HepG2 (cell line): Measurements from ENCODE around the gene NAV3. TPM values are rescaled to one million over a fixed set of nuclear protein-coding genes. Genes with fewer than 3 reads are reported as not detected.

Source experiments
- ATAC-seq: fragments of 200-7000 bp; cut with Tn5 transposase; 3 replicates; pipeline ENCODE4 v1.9.1; 2020; ENCODE audit warnings: mild to moderate bottlenecking, moderate library complexity
- BruUV-seq: library from RNA; stranded (reverse); fragments of 400-500 nt; replicated peaks from 2 replicates; lab custom pipeline; 2021; lab: Mats Ljungman, UMichigan
- CTCF ChIA-PET: fragments of 300-600 bp; formaldehyde crosslinking; extraction: SDS; loops from one replicate; lab custom pipeline; 2021; ENCODE audit warnings: low total read pairs, inconsistent platforms, low intra/inter-chr PET ratio; lab: Yijun Ruan, JAX
- POLR2A ChIA-PET: fragments of 350-600 bp; sonication (Branson Sonifier 250); formaldehyde crosslinking; loops from one replicate; lab custom pipeline; 2020; ENCODE audit warnings: antibody characterized with exemption, inconsistent platforms; lab: Yijun Ruan, JAX
- DNase-seq: peaks from one replicate; pipeline ENCODE4 v3.0.0-alpha.2; 2015; ENCODE audit warnings: low spot score
- FAIRE-seq: peaks from 3 replicates; lab custom pipeline; 2011; peaks lifted over from hg19 to GRCh38; lab: Jason Lieb, UNC
- H2AFZ ChIP-seq: one replicate; pipeline ENCODE4 v1.6.1; 2011; ENCODE audit warnings: low read length, inconsistent platforms
- H3K27ac ChIP-seq: fragments of 300-600 bp; 3 replicates; pipeline ENCODE4 v1.8.0; 2011; ENCODE audit warnings: mixed run types, mild to moderate bottlenecking, mixed read lengths, low read length, inconsistent platforms; ENCODE audit not compliant: insufficient read depth; ENCODE audit errors: extremely low read length
- H3K27me3 ChIP-seq, 2 experiments: fragments of 200-600 bp in 1 of 2; 2 replicates in 1 of 2; 3 replicates in 1 of 2; pipeline versions ENCODE4 v1.6.0 to v1.8.0; 2011; ENCODE audit warnings: low read length in 2 of 2, mild to moderate bottlenecking in 2 of 2, moderate library complexity in 2 of 2, inconsistent platforms in 1 of 2; ENCODE audit not compliant: insufficient read depth in 2 of 2, control insufficient read depth in 1 of 2
- H3K36me3 ChIP-seq, 2 experiments: fragments of 200-600 bp in 1 of 2; replicated peaks in 1 of 2; 2 replicates in 1 of 2; 3 replicates in 1 of 2; pipeline versions ENCODE4 v1.5.1 to v1.8.0; 2011; ENCODE audit warnings: low read length in 2 of 2, inconsistent platforms in 1 of 2; ENCODE audit not compliant: insufficient read depth in 2 of 2, control insufficient read depth in 1 of 2
- H3K4me1 ChIP-seq: 2 replicates; pipeline ENCODE4 v1.5.1; 2012; ENCODE audit warnings: low read length, inconsistent platforms; ENCODE audit not compliant: insufficient read depth
- H3K4me2 ChIP-seq: 2 replicates; pipeline ENCODE4 v1.6.0; 2011; ENCODE audit warnings: low read depth, low read length, inconsistent platforms
- H3K4me3 ChIP-seq, 3 experiments: fragments of 200-600 bp in 1 of 3; sonication (generic), shearing (Covaris generic) in 1 of 3; replicated peaks in 1 of 3; 2 replicates each; pipeline ENCODE4 v1.5.1; 2011 to 2016; ENCODE audit warnings: low read length in 3 of 3, inconsistent platforms in 2 of 3, low read depth in 2 of 3, mild to moderate bottlenecking in 2 of 3, control low read depth in 1 of 3, mixed read lengths in 1 of 3; ENCODE audit not compliant: insufficient read depth in 1 of 3
- H3K79me2 ChIP-seq: one replicate; pipeline ENCODE4 v1.6.1; 2011; ENCODE audit warnings: low read length, inconsistent platforms; ENCODE audit not compliant: insufficient read depth
- H3K9ac ChIP-seq: 2 replicates; pipeline ENCODE4 v1.6.0; 2011; ENCODE audit warnings: mild to moderate bottlenecking, low read depth, low read length, inconsistent platforms; ENCODE audit not compliant: insufficient read depth
- H3K9me3 ChIP-seq: 2 replicates; pipeline ENCODE4 v1.5.1; 2012; ENCODE audit warnings: mild to moderate bottlenecking, low read length
- H4K20me1 ChIP-seq: 2 replicates; pipeline ENCODE4 v1.6.0; 2011; ENCODE audit warnings: inconsistent platforms, mild to moderate bottlenecking, low read length, moderate library complexity; ENCODE audit not compliant: insufficient read depth
- CHCHD3 ChIP-seq: sonication (generic); formaldehyde crosslinking; IDR thresholded peaks from 2 replicates; pipeline ENCODE4 v1.8.0; 2022; ENCODE audit warnings: mild to moderate bottlenecking, missing genetic modification reagents, moderate library complexity
- CHD2 ChIP-seq: IDR thresholded peaks from 2 replicates; pipeline ENCODE4 v1.6.1; 2011; ENCODE audit warnings: low read depth, low read length, improper control_type of control experiment
- FOXC1 ChIP-seq: sonication (generic); formaldehyde crosslinking; IDR thresholded peaks from 2 replicates; pipeline ENCODE4 v1.8.0; 2022; ENCODE audit warnings: mild to moderate bottlenecking, missing genetic modification reagents, borderline replicate concordance
- HMG20A ChIP-seq: IDR thresholded peaks from 2 replicates; pipeline ENCODE4 v1.6.1; 2016; ENCODE audit warnings: borderline replicate concordance
- HMGA1 ChIP-seq: sonication (generic); formaldehyde crosslinking; conservative IDR thresholded peaks from 2 replicates; pipeline ENCODE4 v1.4.0; 2020; ENCODE audit warnings: missing genetic modification reagents
- HOXA9 ChIP-seq: sonication (generic); formaldehyde crosslinking; IDR thresholded peaks from 2 replicates; pipeline ENCODE4 v1.8.1; 2022; ENCODE audit warnings: missing genetic modification reagents, mild to moderate bottlenecking, moderate library complexity, borderline replicate concordance
- ISX ChIP-seq: sonication (generic); formaldehyde crosslinking; conservative IDR thresholded peaks from 2 replicates; pipeline ENCODE4 v1.5.0; 2020; ENCODE audit warnings: missing genetic modification reagents
- KLF12 ChIP-seq: sonication (generic); formaldehyde crosslinking; IDR thresholded peaks from 2 replicates; pipeline ENCODE4 v1.4.0; 2020; ENCODE audit warnings: missing genetic modification reagents, borderline replicate concordance
- MAZ ChIP-seq, 2 experiments: sonication (generic) in 1 of 2; formaldehyde crosslinking in 1 of 2; IDR thresholded peaks; 2 replicates each; pipeline versions ENCODE4 v1.5.0 to v1.6.1; 2012 to 2020; ENCODE audit warnings: low read depth in 2 of 2, mild to moderate bottlenecking in 2 of 2, borderline replicate concordance in 1 of 2, improper control_type of control experiment in 1 of 2, low read length in 1 of 2, missing genetic modification reagents in 1 of 2, moderate library complexity in 1 of 2
- NFYC ChIP-seq: IDR thresholded peaks from 2 replicates; pipeline ENCODE4 v1.6.1; 2016; ENCODE audit warnings: missing genetic modification reagents, missing compliant biosample characterization
- POGZ ChIP-seq: sonication (generic); formaldehyde crosslinking; IDR thresholded peaks from 2 replicates; pipeline ENCODE4 v1.4.0; 2020; ENCODE audit warnings: mild to moderate bottlenecking, missing genetic modification reagents
- SMARCC2 ChIP-seq: fragments of 450-650 bp; IDR thresholded peaks from 2 replicates; pipeline ENCODE4 v1.6.1; 2017; ENCODE audit warnings: antibody characterized with exemption, mild to moderate bottlenecking
- SOX6 ChIP-seq, 2 experiments: fragments of 450-650 bp in 1 of 2; sonication (generic) in 1 of 2; formaldehyde crosslinking in 1 of 2; IDR thresholded peaks; 2 replicates each; pipeline versions ENCODE4 v1.4.0 to v1.6.1; 2017 to 2020; ENCODE audit warnings: antibody characterized with exemption in 1 of 2, mild to moderate bottlenecking in 1 of 2, missing genetic modification reagents in 1 of 2
- SUZ12 ChIP-seq: fragments of 150-350 bp; IDR thresholded peaks from 2 replicates; pipeline ENCODE4 v1.6.1; 2014; ENCODE audit warnings: low read depth, low read length
- TOE1 ChIP-seq: sonication (generic); formaldehyde crosslinking; IDR thresholded peaks from 2 replicates; pipeline ENCODE4 v1.4.0; 2020; ENCODE audit warnings: mild to moderate bottlenecking, missing genetic modification reagents
- TSC22D2 ChIP-seq: sonication (generic); formaldehyde crosslinking; IDR thresholded peaks from 2 replicates; pipeline ENCODE4 v1.5.1; 2020; ENCODE audit warnings: missing genetic modification reagents, mild to moderate bottlenecking, borderline replicate concordance
- ZNF282 ChIP-seq: fragments of 450-650 bp; IDR thresholded peaks from 2 replicates; pipeline ENCODE4 v1.6.1; 2018; ENCODE audit not compliant: partially characterized antibody
- ZNF577 ChIP-seq: sonication (generic); formaldehyde crosslinking; IDR thresholded peaks from 2 replicates; pipeline ENCODE4 v1.4.0; 2020; ENCODE audit warnings: mild to moderate bottlenecking, low read depth, missing genetic modification reagents, borderline replicate concordance
- ZNF629 ChIP-seq: sonication (generic); formaldehyde crosslinking; conservative IDR thresholded peaks from 2 replicates; pipeline ENCODE4 v1.5.0; 2020; ENCODE audit warnings: missing genetic modification reagents
- ZNF781 ChIP-seq: sonication (generic); formaldehyde crosslinking; IDR thresholded peaks from 2 replicates; pipeline ENCODE4 v1.5.1; 2020; ENCODE audit warnings: borderline replicate concordance, mild to moderate bottlenecking, missing genetic modification reagents; ENCODE audit errors: not compliant biosample characterization
- ZNF879 ChIP-seq: sonication (generic); formaldehyde crosslinking; IDR thresholded peaks from 2 replicates; pipeline ENCODE4 v1.8.1; 2023; ENCODE audit warnings: missing genetic modification reagents
- WGBS: methylation state at CpG from one replicate; pipeline ENCODE4 v1.1.6; 2017; ENCODE audit warnings: low lambda C conversion rate; 5-methylcytosine and 5-hydroxymethylcytosine counted together
- in situ Hi-C: cut with HindIII; loops from 2 replicates; pipeline ENCODE4 v1.10.0; 2017; ENCODE audit warnings: low pct_unique_long_range_greater_than_20kb; ENCODE audit not compliant: extremely low pct_ligation_motif_present
- intact Hi-C: fragments of 100-400 bp; cut with micrococcal nuclease; formaldehyde crosslinking; loops from one replicate; pipeline ENCODE4 v1.10.0; 2022; ENCODE audit not compliant: unreplicated experiment
- polyA plus RNA-seq, 8 experiments: library from polyadenylated mRNA; depleted of rRNA in 3 of 8; stranded (reverse) in 7 of 8; unstranded in 1 of 8; fragments of >200 nt; fragmentation: Illumina TruSeq in 4 of 8; extraction: Trizol in 4 of 8; gene quantifications; 2 replicates each; pipeline versions ENCODE4 v1.2.1 to v1.2.3, GENCODE V29; 2011 to 2016; ENCODE audit warnings: low read depth in 4 of 8, missing spikeins in 1 of 8, mixed read lengths in 1 of 8; ENCODE audit not compliant: insufficient read depth in 1 of 8
- total RNA-seq, 5 experiments: library from RNA; depleted of rRNA; stranded (reverse); fragments of >200 nt; fragmentation: Illumina TruSeq; extraction: Trizol; gene quantifications; 2 replicates each; pipeline ENCODE4 v1.2.3, GENCODE V29; 2016; ENCODE audit warnings: low read depth in 1 of 5

Gene NAV3
- total and polyA plus RNA-seq, 2 of the 13 experiments (the other 11 are each of a cell fraction or from before 2014, with no cell fraction given), result 0.01 to 0.18 TPM

DNA sequence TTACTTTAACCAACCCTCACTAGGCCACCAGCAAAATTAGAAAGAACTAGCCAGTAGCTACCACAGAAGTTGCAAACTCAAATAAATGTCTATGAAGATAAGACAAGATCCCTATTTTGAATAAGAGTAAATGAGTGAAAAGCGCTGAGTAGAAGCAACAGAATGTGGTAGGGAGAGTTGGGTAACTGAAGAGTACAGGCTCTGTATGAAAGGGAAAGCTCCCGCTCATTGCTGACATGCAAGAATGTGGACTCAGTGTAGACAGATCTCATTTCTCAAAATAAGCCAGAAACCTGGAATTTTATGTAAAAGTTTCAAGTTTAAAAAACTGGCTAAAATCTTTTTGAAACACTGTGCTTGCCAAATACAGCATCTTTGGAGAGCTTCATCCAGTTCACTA is 63.9 kb downstream of the NAV3 start:
- Histone ChIP-seq H3K9ac (no peak overlapping the region), H3K4me1 (peaks cover 7% of the 10 kb centered on the region; the same call in 1 of the 2 replicates), H2AFZ (no peak overlapping the region), H3K79me2 (no peaks in the 10 kb centered on the region), H3K9me3 (no peaks in the 10 kb centered on the region), H3K27me3 (no peaks in the 10 kb centered on the region; a peak in 1 of 5 replicates), H3K36me3 (no peaks in the 10 kb centered on the region), H3K4me3 (no peak overlapping the region), H3K27ac (no peak overlapping the region), H3K4me2 (no peak overlapping the region), H4K20me1 (no peaks in the 10 kb centered on the region)
- no peak for FAIRE-seq
- DNase-seq, result no peak
- no TSS peak for BruUV-seq
- 12% methylated on average over 2 of the region's 2 CpGs for WGBS
- ChIA-PET CTCF (no interaction called here), POLR2A (no interaction called here)
- intact Hi-C loops, result no loop called here
- TF ChIP-seq ZNF577 (CRISPR knock-in tag) (no peak), HOXA9 (no peak), ZNF629 (CRISPR knock-in tag) (no peak), MAZ (IDR thresholded peaks at IDR 0.05; ENCODE audit: borderline replicate concordance, low read depth, low read length) (no peak), MAZ (CRISPR knock-in tag; IDR thresholded peaks at IDR 0.05; ENCODE audit: low read depth) (no peak), NFYC (CRISPR knock-in tag) (no peak), CHD2 (no peak)
- no peak for ATAC-seq
- in situ Hi-C loops, result no loop called here

DNA sequence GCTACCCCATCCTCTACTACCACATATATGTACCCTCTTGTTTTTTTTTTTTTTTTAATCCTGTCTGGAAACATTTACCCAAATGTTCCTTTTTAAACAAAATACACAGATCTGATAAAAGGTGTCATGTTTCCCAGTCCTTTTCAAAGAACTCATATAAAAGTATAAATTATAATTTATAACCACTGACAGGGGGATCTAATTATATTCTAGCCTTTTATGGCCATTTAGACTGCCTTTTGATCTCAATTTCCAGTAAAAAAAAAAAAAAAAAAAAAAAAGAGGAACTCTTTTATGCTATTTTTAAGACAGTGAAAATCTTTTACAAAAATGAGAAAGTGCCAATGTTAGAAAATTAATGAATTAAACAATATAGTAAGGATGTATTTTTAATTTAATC is 65.0 kb downstream of the NAV3 start:
- no peak for FAIRE-seq
- ChIA-PET POLR2A (no interaction called here), CTCF (no interaction called here)
- BruUV-seq, result no TSS peak
- no peaks in the 10 kb centered on the region; a peak in 1 of 5 replicates for H3K27me3 ChIP-seq
- no peaks in the 10 kb centered on the region for H3K9me3 ChIP-seq
- intact Hi-C loops, result no loop called here
- no peak overlapping the region for H3K9ac ChIP-seq
- H3K79me2 ChIP-seq, result no peaks in the 10 kb centered on the region
- no peaks in the 10 kb centered on the region for H3K36me3 ChIP-seq
- H3K4me3 ChIP-seq, result no peak overlapping the region
- DNase-seq, result no peak
- no peaks in the 10 kb centered on the region for H4K20me1 ChIP-seq
- H3K4me2 ChIP-seq, result no peak overlapping the region
- peaks cover 7% of the 10 kb centered on the region; the same call in 1 of the 2 replicates for H3K4me1 ChIP-seq
- in situ Hi-C loops, result no loop called here
- H2AFZ ChIP-seq, result no peak overlapping the region
- ATAC-seq, result no peak
- no peak overlapping the region for H3K27ac ChIP-seq
- TF ChIP-seq ZNF879 (CRISPR knock-in tag) (no peak), ZNF282 (no peak), SOX6 (IDR thresholded peaks at IDR 0.05) (no peak), SOX6 (CRISPR knock-in tag; IDR thresholded peaks at IDR 0.05) (no peak), SMARCC2 (no peak), HMGA1 (CRISPR knock-in tag) (no peak), CHCHD3 (no peak), POGZ (CRISPR knock-in tag) (no peak), HMG20A (CRISPR knock-in tag) (no peak), TSC22D2 (no peak), TOE1 (no peak), ZNF781 (CRISPR knock-in tag) (no peak), ISX (no peak), KLF12 (CRISPR knock-in tag) (no peak), SUZ12 (no peak), FOXC1 (CRISPR knock-in tag) (no peak)
